Activated gamma-delta T cell treated with Interleukin-2 at 50 U/mL for 16 hours (primary cell): ENCODE measurements around the gene TSPAN4.
A peak's percentile ranks its signal among the peaks of the same experiment; 100 is the strongest.

Experiments
- DNase-seq: peaks from one replicate; pipeline ENCODE4 v3.0.0-alpha.2; 2020

The TSPAN4 gene

DNA sequence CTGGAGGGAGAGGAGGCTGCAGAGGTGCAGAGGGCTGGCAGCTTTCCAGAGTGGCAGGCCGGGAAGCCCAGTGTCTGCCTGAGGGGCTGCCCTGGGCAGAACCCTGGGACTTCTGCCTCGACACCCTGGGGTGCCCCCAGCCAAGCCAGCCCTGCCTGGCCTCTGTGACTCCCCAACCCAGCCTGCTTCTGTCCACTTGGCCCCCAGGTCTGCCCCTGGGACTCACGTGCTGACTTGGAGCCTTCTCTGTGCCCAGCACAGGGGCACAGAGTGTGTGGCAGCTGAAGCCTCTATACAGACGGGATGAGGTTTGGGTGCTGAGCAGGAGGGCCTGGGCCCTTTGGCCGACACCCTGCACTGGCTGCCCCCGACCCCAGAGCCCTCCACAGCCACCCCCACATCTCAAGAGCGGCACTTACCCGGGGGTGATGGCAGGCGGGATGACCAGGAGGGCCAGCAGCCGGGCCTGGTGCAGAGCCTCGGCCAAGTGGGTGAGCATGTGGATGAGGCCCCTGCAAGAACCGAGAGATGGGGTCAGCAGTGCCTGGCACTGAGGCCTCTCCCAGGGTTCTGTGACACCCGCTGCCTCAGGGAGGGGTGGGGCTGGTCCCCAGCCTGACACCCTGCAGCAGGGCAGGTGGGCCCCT, 50.5 kb downstream of the TSPAN4 start:
- DNase-seq: no peak

DNA sequence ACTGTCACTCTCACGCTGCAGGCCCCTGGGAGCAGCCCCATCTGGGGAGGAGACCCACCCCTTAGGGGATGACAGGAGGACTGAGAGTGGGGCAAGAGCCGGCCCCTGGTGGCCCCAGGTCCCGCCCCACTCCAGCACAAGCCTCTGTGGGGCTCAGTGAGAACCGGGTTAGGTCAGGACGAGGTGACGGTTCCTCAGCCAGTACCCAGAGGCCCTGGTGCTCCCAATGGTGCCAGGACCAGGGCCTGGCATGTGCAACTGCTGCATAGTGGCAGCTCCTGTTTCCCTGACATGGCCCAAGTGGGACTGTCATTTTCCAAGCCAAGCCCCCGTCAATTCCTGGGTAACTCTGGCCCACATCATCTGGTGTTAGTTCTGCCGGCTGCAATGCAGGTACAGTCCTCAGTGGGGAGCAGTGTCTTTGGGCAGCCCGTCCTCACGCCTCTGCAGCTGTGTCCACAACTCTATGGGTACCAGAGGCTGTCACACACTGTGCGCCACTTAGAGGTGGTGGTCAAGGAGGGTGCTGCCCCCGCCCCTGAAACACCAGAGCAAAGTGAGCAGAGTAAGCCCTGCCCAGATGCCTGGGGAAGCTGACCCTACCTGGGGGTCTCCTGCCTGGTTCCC, 52.0 kb downstream of the TSPAN4 start:
- DNase-seq: no peak

DNA sequence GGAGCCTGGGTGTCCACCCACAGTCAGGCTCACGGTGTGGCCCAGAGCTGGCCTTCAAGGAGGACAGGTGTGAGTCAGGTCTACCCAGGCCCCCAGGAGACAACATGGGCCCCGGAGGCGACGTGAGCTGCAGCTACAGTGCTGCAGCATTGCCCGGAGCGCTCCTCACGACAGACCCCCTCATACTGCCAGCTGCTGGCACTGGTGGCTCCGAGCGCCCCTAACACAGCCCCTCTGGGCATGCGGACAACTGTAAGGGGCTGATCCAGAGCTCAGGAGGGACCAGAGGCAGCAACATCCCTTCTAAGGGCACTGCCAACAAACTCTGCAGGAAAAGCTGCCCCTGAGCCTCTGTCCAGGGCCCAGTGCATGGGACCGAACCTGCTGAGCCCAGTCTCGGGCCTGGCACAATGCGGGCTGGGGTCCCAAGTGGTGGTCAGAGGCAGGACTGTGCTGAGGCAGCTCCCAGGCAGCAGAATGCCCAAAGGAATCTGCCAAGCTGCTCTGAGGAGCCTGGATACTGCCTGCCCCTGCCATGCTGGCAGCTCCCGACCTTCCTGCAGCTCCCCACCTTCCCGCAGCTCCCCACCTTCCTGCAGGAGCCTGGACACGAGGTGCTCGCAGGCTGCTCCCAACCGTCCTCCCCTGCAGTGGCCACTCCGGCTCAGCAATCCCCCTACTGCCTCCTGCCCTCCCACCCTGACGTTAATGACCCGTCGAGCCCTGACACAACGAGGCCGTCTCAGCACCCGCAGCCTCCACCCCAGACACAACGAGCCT, 52.9 kb downstream of the TSPAN4 start:
- DNase-seq: no peak

DNA sequence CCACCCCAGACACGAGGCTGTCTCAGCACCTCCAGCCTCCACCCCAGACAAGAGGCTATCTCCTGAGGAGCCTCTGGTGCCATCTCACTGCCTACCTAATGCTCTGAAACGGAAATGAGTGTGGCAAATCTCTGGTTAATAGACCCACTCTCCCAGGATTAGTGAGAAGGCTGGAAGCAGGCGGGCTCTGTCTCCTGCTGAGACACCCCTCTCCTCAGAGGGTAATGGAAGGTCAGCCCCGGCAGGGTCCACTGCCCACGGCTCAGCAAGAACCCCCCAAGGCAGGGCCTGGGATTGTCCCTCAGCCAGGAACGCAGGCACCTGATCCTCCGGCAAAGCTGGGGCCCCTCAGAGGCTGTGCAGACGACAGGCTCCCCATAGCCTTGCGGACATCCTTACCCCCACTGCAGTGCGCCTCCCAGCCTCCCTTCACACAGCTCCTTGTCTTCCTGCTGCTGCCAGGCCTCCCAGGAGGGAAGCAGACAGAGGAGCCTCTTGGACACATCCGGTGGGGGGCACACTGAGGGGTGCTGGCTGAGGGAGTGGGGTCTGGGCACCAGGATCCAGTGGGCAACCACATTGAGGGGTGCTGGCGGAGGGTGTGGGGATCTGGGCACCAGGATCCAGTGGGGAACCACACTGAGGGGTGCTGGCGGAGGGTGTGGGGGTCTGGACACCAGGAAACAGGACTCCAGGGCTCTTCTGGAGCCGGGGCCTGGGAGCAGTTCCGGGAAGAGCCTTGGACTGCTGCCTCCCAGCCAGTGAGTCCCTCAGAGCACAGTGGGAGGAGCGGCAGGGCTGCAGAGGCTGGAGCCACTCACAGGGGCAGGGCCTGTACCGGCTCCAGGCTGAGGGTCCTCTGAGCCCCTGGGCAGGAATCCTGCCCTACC, 54.8 kb downstream of the TSPAN4 start:
- DNase-seq: no peak

DNA sequence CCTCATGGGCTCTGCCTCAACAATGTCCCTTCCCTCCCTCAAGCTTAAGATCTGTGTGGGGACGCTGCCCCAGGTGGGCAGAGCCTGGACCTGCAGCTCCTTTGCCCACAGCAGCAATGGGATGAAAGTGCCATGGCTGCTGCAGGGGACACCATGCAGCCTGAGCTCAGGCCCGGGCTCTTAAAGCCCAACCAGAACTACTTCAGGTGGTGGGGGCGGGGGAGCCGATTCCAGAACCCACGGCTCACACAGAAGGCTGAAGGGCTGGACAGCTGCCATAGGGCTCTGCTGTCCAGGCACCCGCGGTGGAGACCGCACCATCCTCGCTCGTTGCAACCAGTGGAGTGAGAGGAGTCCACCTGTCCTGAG, 55.5 kb downstream of the TSPAN4 start:
- no peak for DNase-seq

DNA sequence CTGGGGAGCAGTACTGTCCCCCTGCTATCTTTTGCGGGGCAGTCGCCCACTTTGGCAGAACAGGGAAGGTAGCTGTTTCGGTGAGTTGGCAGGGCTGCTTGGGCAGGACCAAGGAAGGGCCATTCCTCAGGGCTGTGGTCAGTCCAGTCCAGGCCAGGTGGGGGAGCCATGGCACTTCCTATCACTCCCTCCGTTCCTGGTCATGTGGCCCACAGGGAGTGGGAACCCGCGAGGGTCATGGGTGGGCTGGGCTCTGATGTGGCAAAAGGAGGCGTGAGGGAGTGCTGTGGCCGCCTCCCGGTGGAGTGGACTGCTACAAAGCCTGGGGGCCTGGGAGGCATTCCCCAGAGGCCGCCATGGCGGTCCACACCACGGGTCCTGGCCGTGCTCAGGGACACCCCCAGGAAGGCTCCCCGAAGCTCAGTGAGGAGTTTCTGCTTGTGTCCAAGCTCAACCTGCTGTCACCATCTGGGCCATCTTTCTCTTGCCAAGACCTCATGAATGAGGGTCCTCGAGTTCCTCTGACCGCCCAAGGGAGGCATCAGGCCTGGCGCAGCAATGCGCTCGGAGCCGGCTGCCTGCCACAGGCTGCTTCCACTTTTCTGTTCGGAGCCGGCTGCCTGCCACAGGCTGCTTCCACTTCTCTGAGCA, 56.0 kb downstream of the TSPAN4 start:
- no peak for DNase-seq

DNA sequence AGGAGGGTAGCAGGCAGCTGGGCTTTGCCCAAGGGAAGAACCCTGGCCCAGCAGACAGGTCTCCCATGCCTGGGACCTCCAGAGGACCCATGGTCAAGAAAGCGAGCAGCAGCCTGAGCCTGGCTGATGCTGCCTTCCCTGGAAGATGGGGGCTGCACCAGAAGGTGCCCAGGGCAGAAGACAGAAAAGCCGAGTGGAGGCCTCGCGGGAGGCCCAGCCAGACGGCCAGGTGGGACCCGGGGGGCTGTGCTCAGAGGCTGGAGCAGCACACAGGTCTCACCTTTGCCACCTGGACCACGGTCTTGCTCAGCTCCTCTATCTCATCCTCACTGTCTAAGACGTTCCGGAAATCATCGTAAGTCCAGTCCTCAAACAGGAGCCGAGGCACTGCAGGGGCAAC, 57.1 kb downstream of the TSPAN4 start:
- DNase-seq: no peak

DNA sequence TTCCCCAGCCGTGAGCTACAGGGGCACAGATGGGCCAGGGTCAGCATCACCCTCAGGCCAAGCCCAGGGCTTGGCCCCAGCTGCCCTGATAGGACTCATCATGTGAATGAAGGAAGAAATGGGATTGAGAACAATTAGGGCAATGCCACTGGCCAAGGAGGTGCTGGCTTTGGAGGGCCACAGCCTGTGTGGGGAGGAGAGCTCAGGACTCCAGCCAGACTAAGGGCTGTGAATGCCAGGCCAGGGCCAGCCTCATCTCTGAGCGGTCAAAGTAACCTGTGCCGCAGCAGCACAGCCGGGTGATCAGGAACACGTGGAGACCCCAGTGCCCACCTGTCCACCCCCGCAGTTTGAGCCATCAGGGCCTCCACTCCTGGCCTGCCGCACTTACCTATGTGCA, 57.9 kb downstream of the TSPAN4 start:
- no peak for DNase-seq

DNA sequence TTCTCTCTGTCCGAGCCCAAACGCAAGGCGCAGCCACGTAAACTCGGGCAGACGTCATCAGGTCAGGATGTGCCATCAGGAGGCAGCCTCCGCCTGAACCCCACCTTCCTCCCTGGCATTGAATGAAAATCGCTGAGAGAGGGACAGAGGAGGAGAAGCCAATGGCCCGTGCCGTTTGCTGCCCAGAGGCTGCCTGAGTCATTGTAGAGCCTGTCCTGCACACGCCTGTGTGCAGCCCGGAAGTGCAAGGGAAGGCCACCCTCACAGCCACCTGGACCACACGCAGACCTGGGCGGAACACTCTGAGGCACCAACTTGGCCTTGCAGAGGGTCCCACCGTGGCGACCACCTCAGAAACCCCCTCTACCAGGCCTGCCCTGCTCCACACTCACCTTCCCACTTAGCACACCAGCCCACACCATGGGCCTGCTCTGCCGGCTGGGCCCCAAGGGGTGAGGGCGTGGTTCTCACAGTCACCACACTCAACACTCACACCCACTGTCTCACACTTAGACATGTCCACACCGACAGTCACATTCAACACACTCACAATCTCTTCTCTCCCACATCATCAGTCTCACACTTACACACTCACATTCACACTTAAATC, 58.9 kb downstream of the TSPAN4 start:
- DNase-seq: no peak

DNA sequence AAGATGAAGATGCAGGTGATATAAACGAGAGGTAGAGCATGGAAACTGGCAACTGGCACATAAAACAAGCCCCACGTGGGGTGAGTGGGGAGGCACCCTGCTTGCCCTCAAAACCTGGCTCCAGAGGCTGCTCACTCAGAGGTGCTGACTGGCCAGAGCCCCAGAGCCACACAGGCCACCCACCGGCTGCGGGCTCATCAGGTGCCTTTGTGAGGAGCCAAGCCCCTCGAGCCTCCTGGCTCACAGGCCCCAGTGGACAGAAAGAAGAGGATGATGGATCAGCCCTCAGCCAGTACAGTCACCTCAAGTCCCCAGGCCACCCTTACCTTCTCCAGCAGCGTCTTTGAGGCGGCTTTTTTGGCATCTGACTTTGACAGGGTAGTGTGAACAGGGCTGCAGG, 61.7 kb downstream of the TSPAN4 start:
- DNase-seq: no peak

DNA sequence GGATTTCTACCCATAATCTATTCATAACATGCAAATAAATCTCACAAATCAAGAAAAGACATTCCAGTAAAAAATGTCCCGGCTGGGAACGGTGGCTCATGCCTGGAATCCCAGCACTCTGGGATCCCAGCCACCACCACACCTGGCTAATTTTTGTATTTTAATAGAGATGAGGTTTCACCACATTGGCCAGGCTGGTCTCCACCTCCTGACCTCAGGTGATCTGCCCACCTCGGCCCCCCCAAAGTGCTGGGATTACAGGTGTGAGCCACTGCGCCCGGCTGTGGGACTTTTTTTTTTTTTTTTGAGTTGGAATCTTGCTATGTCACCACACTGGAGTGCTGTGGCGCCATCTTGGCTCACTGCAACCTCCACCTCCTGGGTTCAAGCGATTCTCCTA, 63.3 kb downstream of the TSPAN4 start:
- no peak for DNase-seq

DNA sequence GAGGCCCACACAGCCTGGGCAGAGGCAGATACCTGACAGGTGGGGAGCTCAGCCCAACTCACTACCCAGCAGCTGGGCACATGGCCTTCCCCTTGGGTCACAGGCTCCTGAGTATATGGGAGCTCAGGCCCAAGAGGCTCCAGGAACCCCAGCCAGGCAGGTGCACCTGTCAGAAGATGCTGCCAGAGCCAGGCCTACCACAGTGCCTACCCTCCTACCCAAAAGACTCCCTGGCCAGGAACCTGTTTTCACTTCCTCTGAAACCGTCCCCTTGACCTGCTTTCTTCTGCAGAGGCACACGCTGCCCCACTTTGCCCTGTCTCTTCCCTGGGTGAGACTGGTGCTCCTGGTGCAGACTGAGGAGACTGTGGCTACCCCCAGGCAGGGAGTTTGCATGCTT, 65.0 kb downstream of the TSPAN4 start:
- DNase-seq: no peak

DNA sequence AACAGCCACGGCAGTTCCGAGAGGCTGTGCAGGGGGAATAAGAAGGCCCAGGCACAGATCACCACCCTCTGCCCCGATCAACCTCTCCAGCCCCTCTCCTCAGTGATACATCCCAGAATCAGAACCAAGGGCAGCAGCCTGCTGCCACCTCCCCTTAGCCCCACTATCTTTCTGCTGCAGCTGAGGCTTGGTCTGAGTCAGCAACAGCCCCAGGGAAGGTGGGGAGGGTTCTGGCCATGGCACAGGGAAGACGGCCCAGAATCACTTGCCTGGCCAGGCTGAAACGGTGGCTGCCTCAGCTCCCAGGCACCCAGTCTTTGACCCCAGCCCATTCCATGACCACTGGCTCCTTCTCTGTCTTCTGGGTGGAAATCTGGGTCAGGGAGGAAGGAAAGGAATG, 65.6 kb downstream of the TSPAN4 start:
- no peak for DNase-seq

DNA sequence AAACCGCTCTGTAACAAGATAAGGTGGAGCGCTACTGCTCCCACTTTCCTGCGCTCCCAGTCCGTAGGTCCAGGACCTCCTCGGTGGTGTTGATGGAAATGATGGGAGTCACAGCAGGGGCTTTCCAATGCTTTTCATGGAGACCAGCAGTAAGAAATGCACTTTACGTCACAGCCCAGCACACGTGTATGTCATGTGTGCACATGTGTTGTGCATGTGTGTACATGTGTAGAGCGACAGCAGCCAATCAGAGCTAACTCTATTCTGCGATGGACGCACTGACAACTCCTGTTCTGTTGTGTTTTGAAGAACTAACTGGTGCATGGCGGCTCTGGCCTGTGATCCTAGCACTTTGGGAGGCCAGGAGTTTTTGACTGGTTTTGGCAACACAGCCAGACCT, 66.8 kb downstream of the TSPAN4 start:
- DNase-seq: no peak

DNA sequence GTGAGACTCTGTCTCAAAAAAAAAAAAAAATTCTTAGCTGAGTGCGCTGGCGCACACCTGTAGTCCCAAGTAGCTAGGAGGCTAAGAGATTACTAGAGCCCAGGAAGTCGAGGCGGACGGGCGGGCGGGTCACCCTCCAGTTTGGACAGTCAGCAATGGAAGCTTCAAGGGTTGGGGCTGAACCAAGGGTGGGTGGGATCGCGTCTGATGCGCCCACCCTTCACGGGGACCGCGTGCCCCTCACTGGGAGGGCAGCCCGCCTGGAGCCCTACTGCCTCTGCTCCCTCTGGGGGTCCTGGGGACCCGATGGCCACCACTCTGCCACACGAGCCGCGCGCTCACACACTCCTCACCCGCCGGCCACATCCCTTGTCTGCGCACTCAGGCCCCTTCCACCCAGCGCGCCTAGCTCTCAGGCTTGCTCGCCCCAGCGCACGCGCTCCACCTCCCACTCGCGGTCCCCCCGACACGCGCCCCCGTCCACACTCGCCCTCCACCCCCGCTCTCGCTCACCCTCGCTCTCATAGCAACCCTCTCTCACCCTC, 67.5 kb downstream of the TSPAN4 start:
- no peak for DNase-seq

DNA sequence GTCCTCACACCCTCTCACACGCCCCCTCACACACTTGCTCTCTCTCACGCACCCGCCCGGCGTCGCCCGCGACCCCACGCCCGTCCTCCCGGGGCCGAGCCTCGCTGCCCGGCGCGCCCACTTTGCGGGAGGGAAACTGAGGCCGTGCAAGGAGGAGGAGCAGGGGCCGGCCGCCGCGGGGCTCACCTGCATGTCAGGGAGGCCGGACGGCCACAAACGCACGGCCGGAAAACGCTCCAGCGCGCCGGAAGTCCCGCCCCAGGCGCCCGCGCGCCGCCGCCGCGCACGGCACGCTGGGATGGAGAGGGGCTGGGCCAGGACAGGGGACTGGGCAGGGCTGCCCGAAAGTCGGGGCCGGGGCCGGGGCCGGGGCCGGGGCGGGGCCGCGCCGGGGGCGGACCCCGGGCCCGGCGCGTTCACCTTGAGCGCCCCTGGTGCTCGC, 68.0 kb downstream of the TSPAN4 start, which contains the start of gene CHID1:
TSS of gene CHID1 (minus strand) at position 222 of the 442 bp plus-strand sequence. CDS start 5,994 bp downstream, outside the sequence.
- DNase-seq: peak; percentile 79

DNA sequence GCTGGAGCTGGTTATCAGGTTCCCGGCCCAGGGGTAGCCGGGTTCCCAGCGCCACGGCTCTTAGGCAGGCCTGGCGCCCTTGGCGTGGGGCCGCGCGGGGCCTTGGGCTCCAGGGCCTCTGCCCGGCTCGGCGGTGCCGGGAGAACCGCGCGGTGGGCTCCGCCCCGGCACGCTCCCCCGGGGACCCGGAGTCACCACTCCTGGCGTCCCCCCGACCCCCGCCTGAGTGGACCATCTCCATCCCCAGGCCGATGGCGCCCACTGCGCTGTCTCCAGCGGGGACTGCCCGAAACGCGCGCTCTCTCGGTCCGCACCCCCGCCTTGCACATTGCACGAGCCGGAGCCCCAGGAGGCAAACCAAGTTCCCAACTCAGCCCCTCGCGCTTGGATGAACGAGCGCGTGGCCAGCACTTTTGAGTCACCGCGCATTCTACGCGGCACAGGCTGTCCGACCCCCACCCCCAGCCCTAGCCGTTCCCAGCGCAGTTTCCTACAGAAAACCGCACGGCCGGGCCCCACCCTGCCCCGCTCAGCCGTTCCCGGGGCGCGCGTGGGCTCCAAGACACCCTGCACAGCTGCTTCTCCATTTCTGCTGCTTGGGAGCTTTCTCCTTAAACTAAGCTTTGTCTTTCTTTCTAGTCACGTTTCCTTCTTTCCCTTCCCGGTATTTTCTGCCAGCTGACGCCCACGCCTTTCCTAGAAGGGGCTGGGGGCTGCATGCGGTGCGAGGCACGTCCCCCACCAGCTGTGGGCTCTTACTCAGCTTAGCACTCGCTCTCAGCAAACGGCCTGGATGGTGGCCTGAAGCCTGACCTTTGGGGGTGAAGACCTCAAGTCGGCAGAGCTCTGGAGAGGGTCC, 68.6 kb downstream of the TSPAN4 start:
- peak; percentile 24 for DNase-seq

DNA sequence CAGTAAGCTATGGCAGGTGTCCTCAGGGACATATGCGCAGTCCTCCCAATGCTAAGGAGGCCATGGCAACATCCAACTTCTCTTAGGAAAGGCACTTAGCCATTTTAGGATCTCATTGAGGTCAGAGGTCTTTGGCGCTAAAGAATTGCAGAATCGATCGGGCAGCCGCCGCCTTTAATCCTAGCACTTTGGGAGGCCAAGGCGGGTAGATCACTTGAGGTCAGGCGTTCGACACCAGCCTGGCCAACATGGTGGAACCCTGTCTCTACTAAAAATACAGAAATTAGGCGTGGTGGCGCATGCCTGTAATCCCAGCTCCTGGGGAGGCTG, 69.2 kb downstream of the TSPAN4 start:
- no peak for DNase-seq

DNA sequence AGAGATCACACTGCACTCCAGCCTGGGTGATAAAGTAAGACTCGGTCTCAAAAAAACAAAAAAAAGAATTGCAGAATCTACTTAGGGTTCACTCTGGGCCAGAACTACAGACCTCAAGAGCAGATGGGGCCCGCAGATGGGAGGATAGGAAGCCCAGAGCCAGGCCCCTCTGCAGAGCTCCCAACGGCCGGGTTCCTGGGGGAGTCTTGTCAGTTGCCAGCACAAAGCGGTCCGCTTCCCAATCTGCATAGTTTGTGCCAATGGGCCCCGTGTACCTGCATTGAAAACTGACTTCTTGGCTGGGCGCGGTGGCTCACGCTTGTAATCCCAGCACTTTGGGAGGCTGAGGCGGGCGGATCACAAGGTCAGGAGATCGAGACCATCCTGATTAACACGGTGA, 69.6 kb downstream of the TSPAN4 start:
- no peak for DNase-seq

DNA sequence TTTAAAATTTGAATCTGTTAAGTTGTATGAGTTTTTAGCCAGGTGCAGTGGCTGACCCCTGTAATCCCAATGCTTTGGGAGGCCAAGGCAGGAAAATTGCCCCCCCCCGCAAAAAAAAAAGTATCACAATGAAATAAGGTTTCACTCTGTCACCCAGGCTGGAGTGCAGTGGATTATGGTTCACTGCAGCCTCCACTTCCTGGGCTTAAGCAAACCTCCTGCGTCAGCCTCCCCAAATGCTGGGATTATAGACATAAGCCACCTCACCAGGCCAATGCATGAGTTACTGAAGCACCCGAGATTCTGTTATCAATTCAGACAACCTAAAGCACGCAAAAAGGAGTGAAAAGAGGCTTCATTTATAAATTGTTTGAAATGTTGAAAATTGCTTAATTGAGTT, 70.4 kb downstream of the TSPAN4 start:
- DNase-seq: no peak

DNA sequence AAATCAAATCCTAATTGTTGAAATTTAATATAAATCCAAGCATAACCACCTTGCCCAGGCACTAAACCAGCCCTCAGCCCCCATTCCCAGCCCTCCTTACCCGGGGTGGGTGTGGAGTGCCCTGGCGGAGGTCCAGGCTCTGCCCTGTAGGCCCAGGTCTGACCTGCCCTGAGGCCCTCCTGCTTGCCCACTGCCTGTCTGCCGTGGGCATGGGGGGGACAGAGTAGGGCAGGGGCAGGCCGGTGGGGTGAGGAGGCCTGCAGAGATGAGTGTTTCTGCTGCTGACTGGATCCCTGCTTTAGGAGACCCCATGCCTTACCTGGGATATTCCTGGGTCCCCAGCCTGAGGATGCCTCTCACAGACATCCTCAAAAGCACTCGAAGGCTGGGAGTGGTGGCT, 71.6 kb downstream of the TSPAN4 start:
- no peak for DNase-seq
